Breast epithelium (tissue), 3 donors: ENCODE measurements around the gene HOXD13.

Source experiments
- CTCF ChIP-seq, 3 donors: fragments of 450-650 bp; IDR thresholded peaks; one replicate each; pipeline ENCODE4 v1.5.1; 2016 to 2017; ENCODE audit warnings: antibody characterized with exemption in 3 of 3, mild to moderate bottlenecking in 3 of 3, moderate library complexity in 3 of 3
- POLR2A ChIP-seq: fragments of 450-650 bp; IDR thresholded peaks from one replicate; pipeline ENCODE4 v1.6.1; 2016; ENCODE audit warnings: antibody characterized with exemption, mild to moderate bottlenecking, moderate library complexity

GRCh38 chr2:176079285-176079830, 13.2 kb upstream of the HOXD13 start:
- TF ChIP-seq CTCF (IDR thresholded peaks at IDR 0.05) = no peak
- no peak for TF ChIP-seq POLR2A
